Fibroblast of pulmonary artery (primary cell): ENCODE data around the gene METTL1.

Source experiments
- DNase-seq: peaks from one replicate; pipeline ENCODE4 v3.0.0-alpha.2; 2010; ENCODE audit warnings: low read depth
- H3K4me3 ChIP-seq: replicated peaks from 2 replicates; pipeline ENCODE4 v1.5.1; 2011; ENCODE audit warnings: low read depth, mild to moderate bottlenecking, control low read depth, low read length, moderate library complexity
- TF ChIP-seq, protein P1 (sequence below): IDR thresholded peaks from 2 replicates; pipeline ENCODE4 v1.5.1; 2011; ENCODE audit warnings: mild to moderate bottlenecking, control low read depth, low read length, inconsistent platforms; ENCODE audit errors: missing control alignments

Gene METTL1

DNA sequence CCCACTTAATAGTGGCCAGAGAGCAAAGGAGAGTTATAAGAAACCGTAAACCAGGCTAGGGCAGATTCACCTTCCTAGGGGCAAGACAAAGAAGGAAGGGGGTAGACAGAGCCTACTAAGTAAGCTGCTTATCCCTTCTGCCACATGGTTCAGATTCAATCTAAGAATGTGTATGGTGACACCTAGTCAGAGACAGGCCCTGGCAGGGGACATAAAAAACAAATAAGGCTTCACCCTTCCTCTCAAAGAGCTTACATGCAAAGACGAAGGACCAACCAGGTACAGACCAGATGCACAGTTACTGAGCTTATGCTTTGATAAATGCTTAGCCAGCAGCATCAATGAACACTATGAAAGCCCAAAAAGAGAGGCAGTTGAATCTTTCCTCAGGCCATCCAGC is 9.4 kb downstream of the METTL1 start:
- no peak overlapping the region for H3K4me3 ChIP-seq
- TF ChIP-seq, protein P1, sequence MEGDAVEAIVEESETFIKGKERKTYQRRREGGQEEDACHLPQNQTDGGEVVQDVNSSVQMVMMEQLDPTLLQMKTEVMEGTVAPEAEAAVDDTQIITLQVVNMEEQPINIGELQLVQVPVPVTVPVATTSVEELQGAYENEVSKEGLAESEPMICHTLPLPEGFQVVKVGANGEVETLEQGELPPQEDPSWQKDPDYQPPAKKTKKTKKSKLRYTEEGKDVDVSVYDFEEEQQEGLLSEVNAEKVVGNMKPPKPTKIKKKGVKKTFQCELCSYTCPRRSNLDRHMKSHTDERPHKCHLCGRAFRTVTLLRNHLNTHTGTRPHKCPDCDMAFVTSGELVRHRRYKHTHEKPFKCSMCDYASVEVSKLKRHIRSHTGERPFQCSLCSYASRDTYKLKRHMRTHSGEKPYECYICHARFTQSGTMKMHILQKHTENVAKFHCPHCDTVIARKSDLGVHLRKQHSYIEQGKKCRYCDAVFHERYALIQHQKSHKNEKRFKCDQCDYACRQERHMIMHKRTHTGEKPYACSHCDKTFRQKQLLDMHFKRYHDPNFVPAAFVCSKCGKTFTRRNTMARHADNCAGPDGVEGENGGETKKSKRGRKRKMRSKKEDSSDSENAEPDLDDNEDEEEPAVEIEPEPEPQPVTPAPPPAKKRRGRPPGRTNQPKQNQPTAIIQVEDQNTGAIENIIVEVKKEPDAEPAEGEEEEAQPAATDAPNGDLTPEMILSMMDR, result no peak
- no peak for DNase-seq

DNA sequence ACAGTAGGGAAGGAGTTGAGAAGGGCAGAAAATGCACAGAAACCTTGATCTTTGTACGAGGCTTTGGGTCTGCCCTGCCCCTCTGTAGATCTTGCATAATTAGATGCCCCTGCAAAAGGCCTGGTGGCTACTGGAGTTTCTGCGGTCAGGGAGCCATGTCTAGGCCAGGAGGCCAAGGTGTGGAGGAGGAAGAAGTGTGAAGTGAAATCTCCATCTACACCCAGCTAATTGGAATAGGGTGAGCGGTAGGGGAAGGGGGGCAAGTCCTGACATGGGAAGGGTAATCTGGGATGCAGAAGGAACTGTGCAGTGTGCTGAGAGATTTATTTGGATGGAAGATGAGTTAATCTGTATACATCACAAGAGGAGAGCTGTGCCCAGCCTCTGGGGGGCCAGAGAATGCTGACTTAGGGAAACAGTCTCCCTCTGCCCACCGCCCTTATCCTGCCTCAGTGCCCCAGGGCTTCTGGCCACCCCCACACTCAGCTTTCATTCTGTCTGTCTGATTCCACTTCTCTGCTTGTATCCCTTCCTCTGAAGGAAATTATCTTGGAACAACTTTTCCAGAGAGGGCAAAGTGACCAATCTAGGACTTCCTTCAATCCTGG is 10.4 kb downstream of the METTL1 start:
- no peak for DNase-seq
- no peak overlapping the region for H3K4me3 ChIP-seq
- TF ChIP-seq, protein P1, result no peak

DNA sequence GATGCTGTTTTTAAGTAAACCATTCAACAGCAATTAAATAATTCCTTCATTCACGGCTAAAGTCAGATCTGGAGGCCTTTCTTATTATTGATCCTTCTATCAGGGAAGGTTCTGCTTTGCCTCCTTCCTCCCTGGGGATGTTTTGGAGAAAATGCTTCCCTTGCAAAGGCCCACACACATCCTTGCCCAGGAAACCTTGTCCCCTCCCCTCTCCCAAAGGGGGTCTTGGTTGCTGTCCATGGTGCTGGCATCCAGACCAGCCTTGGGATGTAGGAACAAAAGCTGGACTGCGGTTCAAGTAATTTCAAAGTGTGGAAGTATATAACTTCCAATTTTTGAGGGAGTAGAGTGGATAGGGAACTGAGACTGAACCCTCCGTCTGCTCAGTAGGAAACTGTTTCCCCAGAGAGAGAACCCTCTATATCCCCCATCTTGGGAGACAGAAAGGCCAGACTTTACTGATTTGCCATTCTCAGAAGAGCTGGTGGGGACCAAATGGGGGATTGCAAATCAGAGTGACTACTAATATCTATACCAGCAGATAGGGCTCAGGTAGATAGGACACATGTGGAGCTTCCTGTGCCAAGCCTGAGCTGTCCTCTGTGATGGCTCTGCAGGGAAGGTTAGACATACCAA is 11.4 kb downstream of the METTL1 start:
- TF ChIP-seq, protein P1, result no peak
- no peak for DNase-seq
- no peak overlapping the region for H3K4me3 ChIP-seq

DNA sequence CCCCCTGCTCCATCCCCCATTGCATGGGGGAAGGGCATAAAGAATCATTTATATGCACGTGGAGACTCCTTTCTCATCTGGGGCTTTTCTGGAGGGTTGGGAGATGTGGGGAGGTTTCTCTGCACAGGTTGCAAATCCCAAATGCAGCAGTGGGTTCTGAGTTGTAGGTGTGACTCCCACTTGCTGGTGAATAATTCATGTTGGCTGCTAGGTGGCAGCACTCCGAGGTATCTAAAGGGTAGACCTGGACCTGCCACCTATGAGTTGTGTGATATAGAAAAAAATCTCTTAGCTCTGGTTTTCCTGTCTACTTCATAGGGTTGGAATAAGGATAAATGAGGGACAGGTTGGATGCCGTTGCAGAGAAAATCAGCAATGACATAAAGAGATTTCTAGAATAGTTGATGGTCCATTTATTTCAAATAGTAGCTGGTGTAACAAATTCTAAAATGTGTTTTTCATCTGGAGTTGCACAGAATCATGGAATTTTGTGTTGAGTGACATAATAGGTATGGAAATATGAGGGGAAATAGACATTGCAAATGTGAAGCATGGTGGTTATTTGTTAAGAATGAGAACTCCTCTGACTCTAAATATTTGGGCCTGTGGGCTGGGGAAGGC is 12.4 kb downstream of the METTL1 start:
- no peak overlapping the region for H3K4me3 ChIP-seq
- TF ChIP-seq, protein P1, result peak; percentile 53
- peak; percentile 40 for DNase-seq

DNA sequence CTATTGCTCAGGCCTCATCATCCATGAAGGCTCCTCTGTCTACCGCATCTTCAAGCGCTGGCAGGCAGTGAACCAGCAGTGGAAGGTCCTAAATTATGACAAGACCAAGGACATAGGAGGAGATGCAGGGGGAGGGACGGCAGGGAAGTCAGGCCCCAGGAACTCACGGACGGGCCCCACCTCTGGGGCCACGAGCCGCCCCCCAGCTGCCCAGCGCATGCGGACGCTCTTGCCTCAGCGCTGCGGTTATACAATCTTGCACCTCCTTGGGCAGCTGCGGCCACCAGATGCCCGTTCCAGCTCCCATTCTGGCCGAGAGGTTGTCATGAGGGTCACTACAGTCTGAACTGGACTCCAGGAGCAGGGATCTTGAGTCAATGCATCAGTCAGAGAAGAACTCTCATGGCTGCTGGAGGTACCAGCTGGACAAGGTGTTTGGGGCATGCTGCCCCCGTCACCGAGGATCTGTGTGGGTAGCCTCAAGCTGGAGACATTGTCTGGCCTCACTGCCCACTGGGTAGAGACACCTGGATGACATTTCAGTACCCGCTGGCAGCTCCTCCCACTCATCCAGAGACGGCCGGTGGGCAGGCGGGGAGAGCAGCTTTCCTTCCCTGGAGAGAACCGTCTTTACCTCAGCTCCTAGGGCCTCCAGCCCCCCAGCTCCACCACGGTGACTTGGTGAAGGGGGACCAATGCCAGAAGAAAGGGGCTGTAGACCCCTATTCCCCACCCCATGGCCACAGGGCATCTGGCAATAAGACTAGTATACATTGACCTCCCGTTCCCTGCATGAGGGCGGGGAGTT is 13.1 kb downstream of the METTL1 start:
- TF ChIP-seq, protein P1, result no peak
- no peak overlapping the region for H3K4me3 ChIP-seq
- DNase-seq, result no peak

DNA sequence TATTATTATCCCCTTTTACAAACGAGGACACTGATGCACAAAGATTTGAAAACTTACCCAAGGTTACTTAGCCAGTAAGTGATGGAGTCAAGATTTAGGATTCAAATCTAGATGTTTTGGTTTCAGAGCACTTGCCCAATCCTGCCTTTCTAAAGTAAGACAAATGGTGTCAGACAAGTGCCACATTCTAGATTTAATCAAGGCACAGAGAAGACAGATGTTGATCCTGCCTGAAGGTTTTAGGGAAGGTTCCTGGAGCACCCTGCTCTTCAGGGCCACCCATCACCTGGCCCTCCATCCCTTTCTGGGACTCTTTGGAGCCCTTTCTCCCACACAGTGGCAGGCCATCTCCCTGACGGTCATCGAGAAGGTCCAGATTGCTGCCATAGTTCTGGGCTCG is 14.1 kb downstream of the METTL1 start:
- no peak for DNase-seq
- no peak overlapping the region for H3K4me3 ChIP-seq
- TF ChIP-seq, protein P1, result no peak
